Parathyroid adenoma (tissue), 2 donors: ENCODE results near the gene FADS3.
A peak's percentile ranks its signal among the peaks of the same experiment; 100 is the strongest.

Experiments used
- H2AFZ ChIP-seq: fragments of 300-600 bp; sonication (generic); one replicate; pipeline ENCODE4 v1.7.0; 2017; ENCODE audit warnings: antibody characterized with exemption, mild to moderate bottlenecking
- H3K27ac ChIP-seq: fragments of 300-600 bp; sonication (generic); one replicate; pipeline ENCODE4 v1.7.0; 2017
- H3K27me3 ChIP-seq: fragments of 300-600 bp; sonication (generic); one replicate; pipeline ENCODE4 v1.7.0; 2017; ENCODE audit warnings: low read length; ENCODE audit not compliant: control insufficient read depth, insufficient read depth
- H3K36me3 ChIP-seq: fragments of 300-600 bp; sonication (generic); one replicate; pipeline ENCODE4 v1.7.0; 2017; ENCODE audit warnings: low read length; ENCODE audit not compliant: control insufficient read depth, insufficient read depth
- H3K4me1 ChIP-seq: fragments of 300-600 bp; sonication (generic); one replicate; pipeline ENCODE4 v1.7.0; 2017; ENCODE audit warnings: control low read depth
- H3K4me2 ChIP-seq: fragments of 300-600 bp; sonication (generic); one replicate; pipeline ENCODE4 v1.7.0; 2017; ENCODE audit warnings: low read length
- H3K4me3 ChIP-seq: fragments of 300-600 bp; sonication (generic); one replicate; pipeline ENCODE4 v1.7.0; 2017; ENCODE audit warnings: low read depth, low read length
- H3K79me2 ChIP-seq: fragments of 300-600 bp; sonication (generic); one replicate; pipeline ENCODE4 v1.7.0; 2017; ENCODE audit warnings: control low read depth
- H3K9ac ChIP-seq: fragments of 300-600 bp; sonication (generic); one replicate; pipeline ENCODE4 v1.7.0; 2017; ENCODE audit warnings: mild to moderate bottlenecking
- H3K9me3 ChIP-seq: fragments of 300-600 bp; sonication (generic); one replicate; pipeline ENCODE4 v1.7.0; 2017; ENCODE audit warnings: low read length; ENCODE audit not compliant: control insufficient read depth
- TF ChIP-seq, protein P1 (sequence below): fragments of 300-600 bp; sonication (generic); IDR thresholded peaks from one replicate; pipeline ENCODE4 v1.7.0; 2017; ENCODE audit warnings: antibody characterized with exemption, mild to moderate bottlenecking
- donor health status: primary hyperparathyroidism.

Gene FADS3

DNA sequence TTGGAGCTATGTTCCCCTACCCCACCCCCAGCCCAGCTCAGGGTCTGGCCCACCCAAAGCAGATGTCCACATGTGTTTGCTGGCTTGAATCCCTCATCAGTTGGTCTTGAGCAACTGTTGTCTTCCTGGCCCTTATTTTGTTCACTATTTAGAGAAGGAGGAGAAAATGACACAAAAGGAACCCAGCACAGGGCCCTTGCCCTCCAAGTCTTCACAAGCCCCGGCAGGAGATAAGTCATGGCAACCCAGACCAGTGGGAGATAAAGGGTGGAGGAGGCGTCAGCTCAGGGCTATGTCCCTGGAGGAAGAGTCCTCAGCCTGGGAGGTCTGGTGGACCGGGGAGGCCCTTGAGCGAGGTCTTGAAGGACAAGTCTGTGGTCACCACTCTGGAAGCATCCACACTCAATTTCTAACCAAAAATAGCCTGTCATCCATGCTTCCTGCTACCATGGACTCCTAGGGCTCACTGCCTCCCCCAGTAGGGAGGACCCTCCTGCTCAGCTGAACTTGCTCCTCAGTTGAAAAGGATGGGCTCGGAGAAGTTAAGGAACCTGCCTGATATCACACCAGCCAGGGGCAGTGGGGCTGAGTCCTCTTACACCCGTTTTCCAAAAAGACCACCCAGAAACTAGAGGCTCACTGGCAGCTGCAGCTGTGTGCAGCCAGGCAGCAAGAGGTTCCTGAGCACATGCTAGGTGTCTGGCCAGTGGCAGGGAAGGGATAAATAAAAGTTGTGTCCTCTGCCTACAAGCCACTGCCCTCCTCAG is 27.8 kb upstream of the FADS3 start:
- Histone ChIP-seq H2AFZ (no peak overlapping the region), H3K4me1 (peaks cover 12% of the 10 kb centered on the region), H3K27me3 (no peaks in the 10 kb centered on the region), H3K4me3 (no peak overlapping the region), H3K9ac (no peak overlapping the region), H3K36me3 (no peaks in the 10 kb centered on the region), H3K4me2 (no peak overlapping the region), H3K9me3 (no peaks in the 10 kb centered on the region), H3K27ac (no peak overlapping the region), H3K79me2 (no peaks in the 10 kb centered on the region)
- TF ChIP-seq, protein P1, sequence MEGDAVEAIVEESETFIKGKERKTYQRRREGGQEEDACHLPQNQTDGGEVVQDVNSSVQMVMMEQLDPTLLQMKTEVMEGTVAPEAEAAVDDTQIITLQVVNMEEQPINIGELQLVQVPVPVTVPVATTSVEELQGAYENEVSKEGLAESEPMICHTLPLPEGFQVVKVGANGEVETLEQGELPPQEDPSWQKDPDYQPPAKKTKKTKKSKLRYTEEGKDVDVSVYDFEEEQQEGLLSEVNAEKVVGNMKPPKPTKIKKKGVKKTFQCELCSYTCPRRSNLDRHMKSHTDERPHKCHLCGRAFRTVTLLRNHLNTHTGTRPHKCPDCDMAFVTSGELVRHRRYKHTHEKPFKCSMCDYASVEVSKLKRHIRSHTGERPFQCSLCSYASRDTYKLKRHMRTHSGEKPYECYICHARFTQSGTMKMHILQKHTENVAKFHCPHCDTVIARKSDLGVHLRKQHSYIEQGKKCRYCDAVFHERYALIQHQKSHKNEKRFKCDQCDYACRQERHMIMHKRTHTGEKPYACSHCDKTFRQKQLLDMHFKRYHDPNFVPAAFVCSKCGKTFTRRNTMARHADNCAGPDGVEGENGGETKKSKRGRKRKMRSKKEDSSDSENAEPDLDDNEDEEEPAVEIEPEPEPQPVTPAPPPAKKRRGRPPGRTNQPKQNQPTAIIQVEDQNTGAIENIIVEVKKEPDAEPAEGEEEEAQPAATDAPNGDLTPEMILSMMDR = no peak

DNA sequence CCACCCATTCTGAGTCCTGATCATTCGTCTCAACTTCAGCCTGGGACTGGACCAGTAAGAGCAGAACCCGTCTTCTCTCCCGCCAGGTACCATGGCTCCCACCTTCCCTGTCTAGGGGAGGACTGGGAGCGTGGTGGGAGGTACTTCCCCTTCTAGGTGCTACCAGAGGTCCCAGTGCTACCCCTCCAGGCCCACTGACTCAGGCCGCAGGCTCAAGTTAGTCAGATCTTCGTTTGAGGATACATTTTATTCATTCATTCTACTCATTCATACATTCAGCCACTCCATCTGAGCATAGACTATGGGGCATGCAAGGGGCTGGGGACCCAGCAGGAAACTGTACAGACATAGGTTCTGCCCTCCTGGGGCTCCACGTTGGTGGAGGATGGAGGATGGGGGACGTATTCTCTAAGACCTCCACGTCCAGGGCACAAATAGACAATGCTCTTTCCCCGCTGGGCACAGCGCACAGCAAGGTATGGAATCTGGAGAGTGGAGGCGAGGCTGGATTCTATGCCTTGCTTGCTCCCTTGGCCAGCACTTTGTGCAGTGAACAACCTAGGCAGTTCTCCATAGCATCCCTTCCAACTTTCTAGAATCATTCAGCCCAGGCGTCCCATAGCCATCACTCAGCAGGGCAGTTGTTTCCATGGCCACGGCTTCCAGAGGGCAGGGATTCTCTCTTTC is 27.0 kb upstream of the FADS3 start:
- Histone ChIP-seq H3K27ac (peak overlapping the region; percentile 4), H3K4me3 (no peak overlapping the region), H2AFZ (peak overlapping the region; percentile 68), H3K4me2 (no peak overlapping the region), H3K9ac (no peak overlapping the region), H3K36me3 (no peaks in the 10 kb centered on the region), H3K9me3 (no peaks in the 10 kb centered on the region), H3K4me1 (peaks cover 7% of the 10 kb centered on the region), H3K79me2 (no peaks in the 10 kb centered on the region), H3K27me3 (no peaks in the 10 kb centered on the region)
- TF ChIP-seq, protein P1 = no peak

DNA sequence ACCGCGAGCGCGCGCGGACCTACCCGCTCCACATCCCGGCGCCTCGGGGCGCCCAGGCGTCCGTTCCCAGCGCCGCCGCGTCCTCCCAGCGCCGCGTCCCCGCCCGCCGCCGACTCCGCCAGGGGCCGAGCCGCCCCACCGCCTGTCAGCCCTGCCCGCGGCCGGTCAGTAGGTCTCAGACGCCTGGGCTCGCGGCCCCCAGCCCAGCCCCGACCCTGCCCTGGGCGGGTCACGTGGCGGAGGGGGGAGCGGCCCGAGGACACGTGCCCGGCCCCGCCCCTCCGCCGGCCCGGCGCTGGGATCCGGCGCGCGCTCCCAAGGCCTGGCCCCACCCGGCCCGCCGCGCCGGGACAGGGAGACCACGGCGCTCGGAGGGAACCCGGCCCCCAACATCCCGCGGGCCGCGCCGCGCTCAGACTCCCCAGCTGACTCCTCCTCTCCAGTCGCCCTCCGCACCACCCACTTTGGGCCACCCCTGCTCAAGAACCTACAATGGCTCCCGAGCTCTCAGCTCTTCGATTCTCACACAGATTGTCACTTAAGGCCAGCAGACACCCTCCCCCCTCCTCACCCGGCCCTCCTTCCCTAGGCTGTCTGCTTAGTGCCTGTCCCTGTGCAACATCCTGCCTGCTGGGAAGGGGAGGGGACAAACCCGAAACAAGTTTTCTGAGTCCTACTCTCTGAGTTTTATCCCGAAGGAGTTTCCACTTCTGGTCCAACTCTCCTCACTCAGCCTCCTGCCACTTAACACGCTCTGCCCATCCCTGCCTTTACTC is 26.2 kb upstream of the FADS3 start, which contains the start of gene RAB3IL1:
Gene RAB3IL1 (minus strand): TSS at position 233 of the 776 bp plus-strand sequence. CDS start 199 bp downstream, at position 34.
- TF ChIP-seq, protein P1 = no peak
- Histone ChIP-seq H3K36me3 (no peaks in the 10 kb centered on the region), H3K27ac (peak within 1 kb of the TSS; percentile 4), H3K4me1 (no peaks in the 10 kb centered on the region), H3K4me3 (peak within 1 kb of the TSS; percentile 46), H3K27me3 (no peaks in the 10 kb centered on the region), H3K9ac (no peak within 1 kb of the TSS), H2AFZ (peak within 1 kb of the TSS; percentile 68), H3K79me2 (no peaks in the 10 kb centered on the region), H3K4me2 (peak within 1 kb of the TSS; percentile 65), H3K9me3 (no peaks in the 10 kb centered on the region)

DNA sequence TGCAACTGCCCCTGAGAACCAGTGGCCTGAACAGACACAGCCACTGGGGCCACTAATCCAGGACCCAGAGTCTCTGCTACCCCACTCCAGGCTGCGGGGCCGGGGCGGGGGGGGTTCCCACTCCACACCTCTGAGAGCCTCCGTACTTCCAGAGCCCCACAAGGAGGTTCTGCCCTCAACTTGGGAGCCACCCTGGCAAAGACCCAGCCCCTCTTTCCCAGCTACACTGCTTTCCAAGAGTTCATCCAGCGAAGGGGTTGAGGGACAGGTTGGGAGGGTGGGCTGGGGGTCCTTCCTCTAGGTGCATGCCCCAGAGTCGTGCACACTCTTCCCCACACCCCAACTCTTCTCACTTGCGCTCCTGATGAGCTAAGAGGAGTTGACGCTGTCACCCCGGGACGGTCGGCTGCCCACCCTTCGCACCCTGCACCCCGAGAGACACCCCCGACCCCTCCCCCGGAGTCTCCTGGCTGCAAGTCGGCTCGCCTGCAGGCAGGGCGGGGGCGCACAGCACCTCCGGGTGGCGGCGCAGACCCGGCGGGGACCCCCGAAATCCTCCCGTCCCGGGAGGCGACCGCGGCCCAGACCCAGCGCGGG is 25.5 kb upstream of the FADS3 start:
- Histone ChIP-seq H3K27me3 (no peaks in the 10 kb centered on the region), H3K9ac (no peak overlapping the region), H3K4me1 (no peaks in the 10 kb centered on the region), H3K27ac (no peak overlapping the region), H3K79me2 (no peaks in the 10 kb centered on the region), H3K9me3 (no peaks in the 10 kb centered on the region), H3K4me3 (peak overlapping the region; percentile 46), H3K36me3 (no peaks in the 10 kb centered on the region), H2AFZ (no peak overlapping the region), H3K4me2 (peak overlapping the region; percentile 59)
- TF ChIP-seq, protein P1 = no peak
